K562 (cell line): ENCODE data around the gene SDCBP2. TPM values are rescaled to one million over a fixed set of nuclear protein-coding genes. Genes with fewer than 3 reads are reported as not detected.

Source experiments
- ATAC-seq: fragments of 200-7000 bp; cut with Tn5 transposase; 3 replicates; pipeline ENCODE4 v1.9.1; 2020; ENCODE audit warnings: moderate library complexity
- BruUV-seq: library from RNA; stranded (reverse); fragments of 400-500 nt; replicated peaks from 2 replicates; lab custom pipeline; 2021; lab: Mats Ljungman, UMichigan
- CTCF ChIA-PET: fragments of 300-600 bp; formaldehyde crosslinking; extraction: SDS; loops from one replicate; lab custom pipeline; 2021; ENCODE audit warnings: low intra/inter-chr PET ratio; lab: Yijun Ruan, JAX
- POLR2A ChIA-PET: fragments of 300-600, 350-650 bp; sonication (Branson Sonifier 250); formaldehyde crosslinking; extraction: SDS; loops from one replicate; lab custom pipeline; 2021; ENCODE audit warnings: antibody characterized with exemption, inconsistent platforms; lab: Yijun Ruan, JAX
- DNase-seq, 4 experiments: peaks; one replicate each; pipeline versions ENCODE4 v3.0.0 to v3.0.0-alpha.2; 2011 to 2018; ENCODE audit warnings: low spot score in 3 of 4, mixed read lengths in 3 of 4; ENCODE audit errors: extremely low read depth in 1 of 4
- FAIRE-seq: peaks from 2 replicates; lab custom pipeline; 2011; peaks lifted over from hg19 to GRCh38; lab: Jason Lieb, UNC
- H2AFZ ChIP-seq: 2 replicates; pipeline ENCODE4 v1.6.0; 2011; ENCODE audit warnings: low read depth, low read length, control low read depth, inconsistent platforms
- H3K27ac ChIP-seq: fragments of 200-600 bp; 3 replicates; pipeline ENCODE4 v1.8.0; 2011; ENCODE audit warnings: low read depth, mild to moderate bottlenecking, control low read depth, inconsistent platforms, low read length, moderate library complexity, mixed read lengths; ENCODE audit errors: extremely low read depth
- H3K27me3 ChIP-seq, 2 experiments: fragments of 300-600 bp in 1 of 2; 2 replicates in 1 of 2; 3 replicates in 1 of 2; pipeline versions ENCODE4 v1.6.0 to v1.8.0; 2011; ENCODE audit warnings: inconsistent platforms in 2 of 2, low read length in 2 of 2, mild to moderate bottlenecking in 1 of 2, mixed read lengths in 1 of 2, moderate library complexity in 1 of 2; ENCODE audit not compliant: control insufficient read depth in 2 of 2, insufficient read depth in 2 of 2
- H3K36me3 ChIP-seq: fragments of 300-600 bp; 3 replicates; pipeline ENCODE4 v1.8.0; 2011; ENCODE audit warnings: mild to moderate bottlenecking, low read length, inconsistent platforms; ENCODE audit not compliant: control insufficient read depth, insufficient read depth
- H3K4me1 ChIP-seq, 2 experiments: fragments of 200-600 bp in 1 of 2; replicated peaks in 1 of 2; 2 replicates in 1 of 2; 3 replicates in 1 of 2; pipeline versions ENCODE4 v1.5.1 to v1.8.0; 2011; ENCODE audit warnings: inconsistent platforms in 2 of 2, low read length in 2 of 2, mild to moderate bottlenecking in 1 of 2, mixed read lengths in 1 of 2, moderate library complexity in 1 of 2; ENCODE audit not compliant: control insufficient read depth in 2 of 2, insufficient read depth in 2 of 2
- H3K4me2 ChIP-seq: 2 replicates; pipeline ENCODE4 v1.6.1; 2011; ENCODE audit warnings: low read length, control low read depth, inconsistent platforms, mixed read lengths; ENCODE audit not compliant: insufficient read depth
- H3K4me3 ChIP-seq: fragments of 200-600 bp; sonication (generic), shearing (Covaris generic); 2 replicates; pipeline ENCODE4 v1.5.1; 2016; ENCODE audit warnings: control low read depth, inconsistent platforms
- H3K79me2 ChIP-seq: fragments of 200-600 bp; 3 replicates; pipeline ENCODE4 v1.8.0; 2011; ENCODE audit warnings: low read length, inconsistent platforms; ENCODE audit not compliant: control insufficient read depth, insufficient read depth
- H3K9ac ChIP-seq, 2 experiments: 2 replicates each; pipeline versions ENCODE4 v1.6.0 to v1.6.1; 2011; ENCODE audit warnings: low read depth in 2 of 2, low read length in 2 of 2, control low read depth in 1 of 2, inconsistent platforms in 1 of 2, mild to moderate bottlenecking in 1 of 2, mixed read lengths in 1 of 2; ENCODE audit not compliant: insufficient read depth in 1 of 2
- H3K9me1 ChIP-seq: one replicate; pipeline ENCODE4 v1.6.0; 2011; ENCODE audit warnings: inconsistent platforms, mild to moderate bottlenecking, low read length, moderate library complexity; ENCODE audit not compliant: control insufficient read depth, insufficient read depth
- H3K9me3 ChIP-seq: replicated peaks from 2 replicates; pipeline ENCODE4 v1.5.1; 2011; ENCODE audit warnings: low read depth, low read length, inconsistent platforms; ENCODE audit not compliant: control insufficient read depth, insufficient read depth
- H4K20me1 ChIP-seq: replicated peaks from 2 replicates; pipeline ENCODE4 v1.6.1; 2011; ENCODE audit warnings: low read length, inconsistent platforms, mixed read lengths; ENCODE audit not compliant: control insufficient read depth, insufficient read depth
- DDX20 ChIP-seq: fragments of 450-650 bp; IDR thresholded peaks from 2 replicates; pipeline ENCODE4 v1.6.1; 2016; ENCODE audit warnings: missing genetic modification characterization, low read depth, mild to moderate bottlenecking, missing compliant biosample characterization, moderate library complexity
- ETV5 ChIP-seq: sonication (generic); formaldehyde crosslinking; IDR thresholded peaks from 2 replicates; pipeline ENCODE4 v1.4.0; 2020; ENCODE audit warnings: low read depth, mild to moderate bottlenecking, missing genetic modification reagents
- GABPA ChIP-seq: fragments of 200-800 bp; sonication (Bioruptor generic); conservative IDR thresholded peaks from 2 replicates; pipeline ENCODE4 v1.6.1; 2016; ENCODE audit warnings: low read depth, missing genetic modification characterization, missing compliant biosample characterization
- GABPB2 ChIP-seq: fragments of 250-450 bp; sonication (Bioruptor Pico); conservative IDR thresholded peaks from 2 replicates; pipeline ENCODE4 v1.5.1; 2021; ENCODE audit warnings: mild to moderate bottlenecking
- MECOM ChIP-seq: fragments of 250-450 bp; sonication (Bioruptor Pico); IDR thresholded peaks from 2 replicates; pipeline ENCODE4 v1.8.0; 2022; ENCODE audit warnings: inconsistent platforms
- RBM17 ChIP-seq: fragments of 200-400 bp; formaldehyde crosslinking; IDR thresholded peaks from 2 replicates; pipeline ENCODE4 v1.6.1; 2017; ENCODE audit warnings: low read depth, mild to moderate bottlenecking, low read length, borderline replicate concordance
- TCFL5 ChIP-seq: fragments of 250-450 bp; sonication (Bioruptor Pico); conservative IDR thresholded peaks from 2 replicates; pipeline ENCODE4 v1.6.1; 2021; ENCODE audit warnings: mild to moderate bottlenecking, moderate library complexity, matching md5 sums
- TSC22D4 ChIP-seq: fragments of 450-650 bp; IDR thresholded peaks from 2 replicates; pipeline ENCODE4 v1.6.1; 2016; ENCODE audit warnings: missing genetic modification characterization, missing biosample characterization, control low read depth
- ZNF23 ChIP-seq: fragments of 250-450 bp; sonication (Bioruptor Pico); IDR thresholded peaks from 2 replicates; pipeline ENCODE4 v1.4.0; 2020; ENCODE audit warnings: mild to moderate bottlenecking
- ZNF584 ChIP-seq: fragments of 200-800 bp; sonication (Bioruptor generic); IDR thresholded peaks from 2 replicates; pipeline ENCODE4 v1.6.1; 2016; ENCODE audit warnings: low read depth, mild to moderate bottlenecking, missing genetic modification characterization, missing compliant biosample characterization
- ZNF780A ChIP-seq: fragments of 250-450 bp; sonication (Bioruptor Pico); IDR thresholded peaks from 2 replicates; pipeline ENCODE4 v1.5.0; 2021; ENCODE audit warnings: mild to moderate bottlenecking
- WGBS: fragments of 100-300 bp; shearing (Covaris generic); methylation state at CpG from one replicate; pipeline ENCODE4 v1.1.6; 2016; ENCODE audit warnings: low coverage, mixed read lengths; ENCODE audit not compliant: insufficient coverage; ENCODE audit errors: missing lambda C conversion rate; 5-methylcytosine and 5-hydroxymethylcytosine counted together
- in situ Hi-C: fragments of 300-500 bp; cut with MboI; formaldehyde crosslinking; loops from 4 replicates; pipeline ENCODE4 v1.15.0; 2018; ENCODE audit warnings: inconsistent platforms, mixed read lengths
- intact Hi-C: fragments of 100-400 bp; cut with micrococcal nuclease; formaldehyde crosslinking; loops from 2 replicates; pipeline ENCODE4 v1.14.2; 2022
- polyA plus RNA-seq, 8 experiments: library from polyadenylated mRNA; depleted of rRNA in 4 of 8; stranded (reverse) in 5 of 8; unstranded in 3 of 8; fragments of >200 nt; fragmentation: Nextera tagmentation in 2 of 8; fragmentation: Illumina TruSeq in 1 of 8; extraction: Ambion mirVana in 2 of 8; extraction: Trizol in 1 of 8; gene quantifications; 2 replicates each; pipeline versions ENCODE4 v1.2.1 to v1.2.3, GENCODE V29; 2011 to 2014; ENCODE audit warnings: inconsistent platforms in 1 of 8, missing spikeins in 1 of 8
- total RNA-seq, 7 experiments: library from RNA; depleted of rRNA in 6 of 7; stranded (reverse); fragments of >200 nt in 6 of 7; fragmentation: Illumina TruSeq in 2 of 7; extraction: Trizol in 2 of 7; gene quantifications; 2 replicates each; pipeline versions ENCODE4 v1.2.1 to v1.2.3, GENCODE V29; 2011 to 2021; ENCODE audit warnings: low replicate concordance in 1 of 7
- TF ChIP-seq, protein P1 (sequence below): sonication (generic); formaldehyde crosslinking; IDR thresholded peaks from 2 replicates; pipeline ENCODE4 v1.8.0; 2022; ENCODE audit warnings: missing genetic modification reagents, mild to moderate bottlenecking, moderate library complexity, borderline replicate concordance

SDCBP2 gene
- total and polyA plus RNA-seq, 9 of the 15 experiments (the other 6 are each of a cell fraction or from before 2014, with no cell fraction given) = 0.06 to 1.2 (median 0.80) TPM

DNA sequence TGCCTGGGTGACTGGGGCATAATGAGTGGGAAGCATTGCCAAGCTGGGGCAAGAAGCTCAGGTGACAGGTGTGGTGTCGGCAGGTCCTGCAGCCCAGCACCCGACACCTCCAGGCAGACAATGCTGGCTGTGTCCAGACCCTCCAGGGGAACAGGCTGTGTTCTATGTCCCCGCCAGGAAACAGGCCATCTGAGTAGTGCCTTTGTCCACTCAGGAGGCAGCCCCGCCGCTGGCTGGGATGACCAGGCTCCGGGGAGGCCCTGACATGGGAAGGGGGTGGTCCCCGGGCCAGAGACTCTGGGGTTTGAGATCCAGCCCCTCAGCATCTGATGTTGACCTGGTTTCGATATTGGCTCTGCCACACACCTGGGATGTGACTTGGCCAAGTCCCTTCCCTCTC is 34.4 kb downstream of the SDCBP2 start:
- POLR2A ChIA-PET = no interaction called here
- no peak overlapping the region for H3K4me3 ChIP-seq
- no peak for DNase-seq
- 0 out of 4 replicates have a peak overlapping the region, but pooled peaks of 1 of the 2 experiments have one; percentile 1 for H3K9ac ChIP-seq
- 52% methylated on average over 5 of the region's 8 CpGs for WGBS
- intact Hi-C loops (no loop called here), in situ Hi-C loops (no loop called here)
- H3K4me1 ChIP-seq = peaks cover 0 to 6% of the 10 kb centered on the region in 2 experiments; a peak in 1 of 5 replicates
- TF ChIP-seq TSC22D4 (tag) (no peak), GABPB2 (CRISPR knock-in tag) (no peak)
- H3K9me3 ChIP-seq = no peaks in the 10 kb centered on the region
- no peaks in the 10 kb centered on the region; the same call in 2 of the 3 replicates for H3K36me3 ChIP-seq
- peaks cover 3% of the 10 kb centered on the region; the same call in 1 of the 2 replicates for H4K20me1 ChIP-seq
- BruUV-seq = no TSS peak
- ATAC-seq = no peak
- CTCF ChIA-PET = no interaction called here
- no peaks in the 10 kb centered on the region for H3K79me2 ChIP-seq
- no peak for FAIRE-seq
- H3K27me3 ChIP-seq = no peaks in the 10 kb centered on the region
- H3K9me1 ChIP-seq = no peaks in the 10 kb centered on the region
- H3K27ac ChIP-seq = no peak overlapping the region
- H3K4me2 ChIP-seq = no peak overlapping the region
- H2AFZ ChIP-seq = no peak overlapping the region

- ATAC-seq = no peak
- no peaks in the 10 kb centered on the region; the same call in 2 of the 3 replicates for H3K36me3 ChIP-seq
- DNase-seq = no peak
- H3K4me1 ChIP-seq = peaks cover 0 to 6% of the 10 kb centered on the region in 2 experiments; a peak in 1 of 5 replicates
- in situ Hi-C loops = no loop called here
- no peaks in the 10 kb centered on the region for H3K9me1 ChIP-seq
- peaks cover 3% of the 10 kb centered on the region; the same call in 1 of the 2 replicates for H4K20me1 ChIP-seq
- H3K9ac ChIP-seq = peak overlapping the region in 1 of 2 experiments; percentile 35; a peak in 2 of 4 replicates
- H3K27ac ChIP-seq = no peak overlapping the region
- no TSS peak for BruUV-seq
- ChIA-PET POLR2A (no interaction called here), CTCF (no interaction called here)
- H3K4me2 ChIP-seq = no peak overlapping the region
- TF ChIP-seq ETV5 (no peak), MECOM (CRISPR knock-in tag) (no peak), ZNF780A (no peak), GABPA (tag) (no peak), RBM17 (no peak), ZNF23 (CRISPR knock-in tag) (no peak), TCFL5 (no peak), ZNF584 (CRISPR knock-in tag) (no peak), DDX20 (no peak)
- TF ChIP-seq, protein P1, sequence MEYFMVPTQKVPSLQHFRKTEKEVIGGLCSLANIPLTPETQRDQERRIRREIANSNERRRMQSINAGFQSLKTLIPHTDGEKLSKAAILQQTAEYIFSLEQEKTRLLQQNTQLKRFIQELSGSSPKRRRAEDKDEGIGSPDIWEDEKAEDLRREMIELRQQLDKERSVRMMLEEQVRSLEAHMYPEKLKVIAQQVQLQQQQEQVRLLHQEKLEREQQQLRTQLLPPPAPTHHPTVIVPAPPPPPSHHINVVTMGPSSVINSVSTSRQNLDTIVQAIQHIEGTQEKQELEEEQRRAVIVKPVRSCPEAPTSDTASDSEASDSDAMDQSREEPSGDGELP (CRISPR knock-in tag) = no peak
- H3K79me2 ChIP-seq = no peaks in the 10 kb centered on the region
- no peak overlapping the region for H2AFZ ChIP-seq
- no peak overlapping the region for H3K4me3 ChIP-seq
- 11% methylated on average over 6 of the region's 6 CpGs for WGBS
- H3K9me3 ChIP-seq = no peaks in the 10 kb centered on the region
- intact Hi-C loops = no loop called here
- no peaks in the 10 kb centered on the region for H3K27me3 ChIP-seq
- FAIRE-seq = no peak
These were observed 35.1 kb downstream of the SDCBP2 start for GRCh38 chr20:1293641-1294379.
